Body of pancreas (tissue), 4 donors: ENCODE measurements around the gene GPR89B. TPM values are rescaled to one million over a fixed set of nuclear protein-coding genes. Genes with fewer than 3 reads are reported as not detected.
"Not testable (repeated sequence)": the region's sequence is repeated elsewhere in the genome, so short reads cannot be mapped to it uniquely, and the experiment has no call there.

Experiments used
- ATAC-seq: fragments of 150-250 bp; one replicate; pipeline ENCODE4 v1.9.1; 2016
- DNase-seq, 4 donors: peaks; one replicate each; pipeline ENCODE4 v3.0.0-alpha.2; 2019
- H3K27ac ChIP-seq, 4 donors: fragments of 200-600 bp; sonication (generic); 1 replicate in 3 of 4; 2 replicates in 1 of 4; pipeline versions ENCODE4 v1.5.1 to v1.6.1; 2016 to 2019; ENCODE audit warnings: mild to moderate bottlenecking in 1 of 4, mixed read lengths in 1 of 4, moderate library complexity in 1 of 4
- H3K27me3 ChIP-seq, 2 donors: fragments of 200-600 bp; sonication (generic); one replicate each; pipeline ENCODE4 v1.6.0; 2016; ENCODE audit warnings: mild to moderate bottlenecking in 1 of 2
- H3K36me3 ChIP-seq, 2 donors: fragments of 200-600 bp; sonication (generic); replicated peaks in 1 of 2; 2 replicates each; pipeline ENCODE4 v1.5.1; 2016; ENCODE audit warnings: low read depth in 2 of 2; ENCODE audit not compliant: insufficient read depth in 1 of 2
- H3K4me1 ChIP-seq: fragments of 200-600 bp; sonication (generic); one replicate; pipeline ENCODE4 v1.6.0; 2016
- H3K4me3 ChIP-seq, 2 donors: fragments of 200-600 bp; sonication (generic); 1 replicate in 1 of 2; 2 replicates in 1 of 2; pipeline ENCODE4 v1.5.1; 2016 to 2019
- H3K9me3 ChIP-seq, 3 donors: fragments of 200-600 bp; sonication (generic); 1 replicate in 2 of 3; 2 replicates in 1 of 3; pipeline ENCODE4 v1.5.1; 2016
- WGBS, 2 donors: methylation state at CpG; one replicate each; pipeline ENCODE4 v1.1.5; 2017; 5-methylcytosine and 5-hydroxymethylcytosine counted together
- intact Hi-C: fragments of 100-400 bp; cut with DNase I; formaldehyde crosslinking; loops from one replicate; pipeline ENCODE4 v1.15.1; 2023
- total RNA-seq, 2 donors: library from RNA; depleted of rRNA; stranded (reverse); fragments of >200 nt; gene quantifications; one replicate each; pipeline ENCODE4 v1.1.0, GENCODE V29; 2016

The GPR89B gene
- total RNA-seq, 2 donors from 2014 or later, result 11.2 to 16.6 TPM

GRCh38 chr1:147940456-147940855 is 12.2 kb downstream of the GPR89B start:
- H3K27me3 ChIP-seq, H3K4me1 ChIP-seq, H3K36me3 ChIP-seq, H3K4me3 ChIP-seq, intact Hi-C loops, DNase-seq, ATAC-seq, H3K9me3 ChIP-seq, H3K27ac ChIP-seq: not testable (repeated sequence)
- WGBS, 2 donors, result 75 to 85% methylated on average over 2 of the region's 2 CpGs

GRCh38 chr1:147942563-147942962 is 14.3 kb downstream of the GPR89B start:
- H3K36me3 ChIP-seq, DNase-seq, intact Hi-C loops, H3K9me3 ChIP-seq, H3K27me3 ChIP-seq, H3K4me1 ChIP-seq, H3K27ac ChIP-seq, H3K4me3 ChIP-seq, ATAC-seq: not testable (repeated sequence)
- no CpG with 5 or more reads among the region's 1 CpG for WGBS, 2 donors

- H3K27ac ChIP-seq, ATAC-seq, DNase-seq, H3K36me3 ChIP-seq, H3K27me3 ChIP-seq, H3K9me3 ChIP-seq, intact Hi-C loops, H3K4me1 ChIP-seq, H3K4me3 ChIP-seq: not testable (repeated sequence)
- WGBS, 2 donors, result 95% methylated on average over 8 of the region's 35 CpGs; no CpG with 5 or more reads in 1 of the 2 donors
Observed at GRCh38 chr1:147949517-147949916, 21.3 kb downstream of the GPR89B start.

GRCh38 chr1:147958906-147959305 is 30.7 kb downstream of the GPR89B start:
- H3K27ac ChIP-seq, H3K9me3 ChIP-seq, DNase-seq, H3K27me3 ChIP-seq, H3K36me3 ChIP-seq, H3K4me1 ChIP-seq, H3K4me3 ChIP-seq, intact Hi-C loops, ATAC-seq: not testable (repeated sequence)
- WGBS, 2 donors, result 61 to 64% methylated on average over 1 of the region's 1 CpG

GRCh38 chr1:147959680-147960079 is 31.5 kb downstream of the GPR89B start:
- H3K27me3 ChIP-seq, H3K9me3 ChIP-seq, ATAC-seq, intact Hi-C loops, H3K4me3 ChIP-seq, H3K36me3 ChIP-seq, DNase-seq, H3K27ac ChIP-seq, H3K4me1 ChIP-seq: not testable (repeated sequence)
- 88 to 98% methylated on average over 2 of the region's 2 CpGs for whole genome bisulfite sequencing, 2 donors

GRCh38 chr1:147964575-147964974 is 36.4 kb downstream of the GPR89B start:
- H3K4me3 ChIP-seq, DNase-seq, H3K27me3 ChIP-seq, H3K9me3 ChIP-seq, ATAC-seq, intact Hi-C loops, H3K36me3 ChIP-seq, H3K4me1 ChIP-seq, H3K27ac ChIP-seq: not testable (repeated sequence)
- no CpG with 5 or more reads among the region's 1 CpG for WGBS, 2 donors

GRCh38 chr1:147966657-147967056 is 38.4 kb downstream of the GPR89B start:
- H3K9me3 ChIP-seq, H3K36me3 ChIP-seq, H3K4me3 ChIP-seq, DNase-seq, H3K27me3 ChIP-seq, H3K27ac ChIP-seq, intact Hi-C loops, ATAC-seq, H3K4me1 ChIP-seq: not testable (repeated sequence)
- WGBS, 2 donors, result no CpG with 5 or more reads among the region's 1 CpG

GRCh38 chr1:147978896-147979651 is 50.9 kb downstream of the GPR89B start:
- DNase-seq, intact Hi-C loops, H3K27me3 ChIP-seq, H3K27ac ChIP-seq, H3K9me3 ChIP-seq, ATAC-seq, H3K4me1 ChIP-seq, H3K4me3 ChIP-seq, H3K36me3 ChIP-seq: not testable (repeated sequence)
- 91 to 92% methylated on average over 2 of the region's 6 CpGs for WGBS, 2 donors

GRCh38 chr1:147985374-147985773 is 57.2 kb downstream of the GPR89B start:
- not testable (repeated sequence) for H3K9me3 ChIP-seq, H3K36me3 ChIP-seq
- 72 to 74% methylated on average over 2 of the region's 2 CpGs for WGBS, 2 donors

GRCh38 chr1:147987893-147988292 is 59.7 kb downstream of the GPR89B start:
- intact Hi-C loops, H3K27ac ChIP-seq, H3K9me3 ChIP-seq, DNase-seq, H3K36me3 ChIP-seq, H3K27me3 ChIP-seq, H3K4me3 ChIP-seq, H3K4me1 ChIP-seq, ATAC-seq: not testable (repeated sequence)
- 73 to 84% methylated on average over 3 of the region's 3 CpGs for WGBS, 2 donors

More at GRCh38 chr1:147985374-147985773, 57.2 kb downstream of the GPR89B start:
- ATAC-seq, intact Hi-C loops, DNase-seq, H3K27me3 ChIP-seq, H3K4me1 ChIP-seq, H3K4me3 ChIP-seq, H3K27ac ChIP-seq: not testable (repeated sequence)

GRCh38 chr1:147992916-147993315 is 64.7 kb downstream of the GPR89B start:
- H3K36me3 ChIP-seq, H3K27ac ChIP-seq, H3K27me3 ChIP-seq, H3K4me1 ChIP-seq, ATAC-seq, H3K4me3 ChIP-seq, H3K9me3 ChIP-seq, DNase-seq, intact Hi-C loops: not testable (repeated sequence)
- WGBS, 2 donors, result 87 to 96% methylated on average over 4 of the region's 4 CpGs

GRCh38 chr1:147993400-147993799 is 65.2 kb downstream of the GPR89B start:
- H3K4me3 ChIP-seq, H3K9me3 ChIP-seq, H3K27ac ChIP-seq, intact Hi-C loops, H3K27me3 ChIP-seq, H3K36me3 ChIP-seq, ATAC-seq, H3K4me1 ChIP-seq, DNase-seq: not testable (repeated sequence)
- 96 to 97% methylated on average over 4 of the region's 4 CpGs for WGBS, 2 donors
